Pulmonary artery endothelial cell (primary cell): ENCODE data around the gene TSSK2. TPM values are rescaled to one million over a fixed set of nuclear protein-coding genes. Genes with fewer than 3 reads are reported as not detected.

Experiments
- DNase-seq: peaks from one replicate; pipeline ENCODE4 v3.0.0-alpha.2; 2011; ENCODE audit warnings: low read depth, low spot score
- total RNA-seq: library from RNA; depleted of rRNA; stranded (reverse); fragments of >200 nt; gene quantifications from 2 replicates; pipeline ENCODE4 v1.2.3, GENCODE V29; 2014

TSSK2 gene
- total RNA-seq, 1 donor from 2014 or later: not detected

DNA sequence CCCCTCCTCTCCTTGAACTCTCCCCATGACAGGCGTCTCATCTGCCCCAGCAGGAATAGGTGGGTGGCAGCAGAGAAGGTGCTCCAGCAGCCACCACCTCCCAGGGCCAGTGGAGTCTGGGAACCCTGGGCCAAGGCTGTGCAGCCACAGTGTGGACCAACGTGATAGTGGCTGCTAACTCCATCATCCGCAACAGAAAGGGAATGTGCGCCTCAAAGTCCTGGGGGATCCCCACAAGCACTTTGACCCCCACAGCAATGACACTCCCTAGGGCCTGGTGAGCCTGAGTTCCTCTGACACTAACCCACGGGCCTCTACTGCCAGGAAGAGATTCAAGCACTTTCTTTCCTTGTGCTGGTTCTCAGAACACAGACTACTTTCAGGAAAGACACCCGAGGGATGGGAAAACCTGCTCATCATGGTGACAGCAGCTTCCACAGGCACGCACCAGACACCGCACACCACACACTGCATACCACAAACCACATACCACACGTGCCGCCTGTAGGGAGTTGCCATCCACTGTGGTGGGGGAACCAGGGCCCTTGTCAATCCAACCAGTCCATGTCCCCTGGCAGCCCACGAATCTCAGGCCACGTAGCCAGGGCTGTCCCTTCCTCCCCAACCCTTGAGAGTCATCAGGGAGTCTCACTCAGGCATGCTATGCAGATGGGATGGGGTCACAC, 50.8 kb downstream of the TSSK2 start:
- no peak for DNase-seq

Other genes starting within 250 kb of the TSSK2 start
- gene DGCR6, start 225.0 kb upstream of the TSSK2 start, total RNA-seq: 0.26 and 0.35 TPM in 2 replicates
- gene PRODH, start 195.0 kb upstream of the TSSK2 start, total RNA-seq: not detected in 2 replicates
- 36.4 and 52.1 TPM in 2 replicates for gene DGCR2, start 8.9 kb upstream of the TSSK2 start, total RNA-seq
- 9.6 and 13.4 TPM in 2 replicates for gene ESS2, start 13.3 kb downstream of the TSSK2 start, total RNA-seq
- gene GSC2, start 19.0 kb downstream of the TSSK2 start, total RNA-seq: 0.07 TPM in 1 of 2 replicates, not detected in the other
- gene SLC25A1, start 47.4 kb downstream of the TSSK2 start, total RNA-seq: 87.9 and 96.3 TPM in 2 replicates
- gene CLTCL1, start 160.4 kb downstream of the TSSK2 start, total RNA-seq: 4.4 and 6.2 TPM in 2 replicates